ENCODE results near the gene MROH2A. TPM values are rescaled to one million over a fixed set of nuclear protein-coding genes. Genes with fewer than 3 reads are reported as not detected.

MROH2A gene
- total RNA-seq, 1 donor from 2014 or later, result not detected

- no peaks in the 10 kb centered on the region for H3K9me3 ChIP-seq (replicated peaks)
- no peak overlapping the region for H3K4me3 ChIP-seq
- no peak for TF ChIP-seq CTCF (IDR thresholded peaks at IDR 0.05; ENCODE audit: borderline replicate concordance)
- H3K27ac ChIP-seq (replicated peaks), result no peak overlapping the region
- no peak for DNase-seq
- intact Hi-C loops (cut with micrococcal nuclease), result no loop called here
- no peaks in the 10 kb centered on the region for H3K4me1 ChIP-seq
- no peaks in the 10 kb centered on the region for H3K36me3 ChIP-seq
- H3K27me3 ChIP-seq (ENCODE audit: low read depth), result peaks cover 35% of the 10 kb centered on the region
These were observed 21.0 kb downstream of the MROH2A start for GRCh38 chr2:233799087-233799665.

- Histone ChIP-seq H3K4me1 (no peaks in the 10 kb centered on the region), H3K4me3 (no peak overlapping the region), H3K9me3 (replicated peaks) (no peaks in the 10 kb centered on the region), H3K36me3 (no peaks in the 10 kb centered on the region), H3K27me3 (ENCODE audit: low read depth) (peaks cover 35% of the 10 kb centered on the region), H3K27ac (replicated peaks) (no peak overlapping the region)
- TF ChIP-seq CTCF (IDR thresholded peaks at IDR 0.05; ENCODE audit: borderline replicate concordance), result no peak
- no peak for DNase-seq
- intact Hi-C loops (cut with micrococcal nuclease), result no loop called here
These were observed 21.6 kb downstream of the MROH2A start for GRCh38 chr2:233799716-233800115.

GRCh38 chr2:233800208-233800607 is 22.1 kb downstream of the MROH2A start:
- H3K9me3 ChIP-seq (replicated peaks), result no peaks in the 10 kb centered on the region
- DNase-seq, result no peak
- intact Hi-C loops (cut with micrococcal nuclease), result no loop called here

GRCh38 chr2:233801357-233802131 is 23.4 kb downstream of the MROH2A start:
- H3K4me3 ChIP-seq, result no peak overlapping the region
- no peaks in the 10 kb centered on the region for H3K4me1 ChIP-seq
- TF ChIP-seq CTCF (IDR thresholded peaks at IDR 0.05; ENCODE audit: borderline replicate concordance), result no peak
- no peaks in the 10 kb centered on the region for H3K36me3 ChIP-seq
- H3K9me3 ChIP-seq (replicated peaks), result no peaks in the 10 kb centered on the region
- no peak overlapping the region for H3K27ac ChIP-seq (replicated peaks)
- H3K27me3 ChIP-seq (ENCODE audit: low read depth), result peaks cover 38% of the 10 kb centered on the region
- intact Hi-C loops (cut with micrococcal nuclease), result no loop called here
- DNase-seq, result no peak

More at GRCh38 chr2:233800208-233800607, 22.1 kb downstream of the MROH2A start:
- Histone ChIP-seq H3K4me3 (no peak overlapping the region), H3K4me1 (no peaks in the 10 kb centered on the region), H3K27me3 (ENCODE audit: low read depth) (peaks cover 38% of the 10 kb centered on the region), H3K27ac (replicated peaks) (no peak overlapping the region), H3K36me3 (no peaks in the 10 kb centered on the region)
- TF ChIP-seq CTCF (IDR thresholded peaks at IDR 0.05; ENCODE audit: borderline replicate concordance), result no peak

GRCh38 chr2:233802132-233802815 is 24.1 kb downstream of the MROH2A start:
- Histone ChIP-seq H3K36me3 (no peaks in the 10 kb centered on the region), H3K27me3 (ENCODE audit: low read depth) (peaks cover 43% of the 10 kb centered on the region), H3K27ac (replicated peaks) (no peak overlapping the region), H3K4me3 (no peak overlapping the region), H3K9me3 (replicated peaks) (no peaks in the 10 kb centered on the region), H3K4me1 (no peaks in the 10 kb centered on the region)
- no peak for DNase-seq
- TF ChIP-seq CTCF (IDR thresholded peaks at IDR 0.05; ENCODE audit: borderline replicate concordance), result no peak
- intact Hi-C loops (cut with micrococcal nuclease), result no loop called here

Data from left ventricle myocardium inferior (tissue), 1 donor.